NCI-H1048 (cell line): ENCODE measurements around the gene RCOR2.

Experiments
- DNase-seq: peaks from one replicate; lab custom pipeline; 2025; lab: John Stamatoyannopoulos, UW

RCOR2 gene

GRCh38 chr11:63907063-63907462 lies 9.9 kb downstream of the RCOR2 start:
- DNase-seq, result no peak

DNA sequence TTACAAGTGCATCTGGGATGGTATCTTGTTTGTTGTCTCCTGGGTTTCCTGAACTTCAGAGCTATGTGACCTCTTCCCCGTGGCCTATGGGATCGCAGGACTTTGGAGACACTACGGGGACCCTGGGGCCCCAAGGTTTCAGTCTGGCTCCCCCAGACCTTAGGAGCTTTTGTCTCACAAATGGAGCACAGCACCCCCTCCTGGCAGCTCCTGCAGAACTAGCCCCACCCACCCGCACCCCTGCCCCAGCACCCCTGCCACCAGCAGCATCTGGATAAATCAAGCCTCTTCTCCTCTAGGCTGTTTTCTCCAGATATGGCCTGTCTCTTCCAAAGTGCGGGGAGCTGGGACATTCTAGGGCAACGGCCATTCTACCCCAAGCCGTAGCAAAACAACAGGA lies 10.4 kb downstream of the RCOR2 start:
- no peak for DNase-seq

GRCh38 chr11:63906087-63906486 lies 10.9 kb downstream of the RCOR2 start:
- no peak for DNase-seq

GRCh38 chr11:63905179-63905578 lies 11.8 kb downstream of the RCOR2 start:
- DNase-seq, result no peak

GRCh38 chr11:63904743-63905142 lies 12.2 kb downstream of the RCOR2 start:
- no peak for DNase-seq

DNA sequence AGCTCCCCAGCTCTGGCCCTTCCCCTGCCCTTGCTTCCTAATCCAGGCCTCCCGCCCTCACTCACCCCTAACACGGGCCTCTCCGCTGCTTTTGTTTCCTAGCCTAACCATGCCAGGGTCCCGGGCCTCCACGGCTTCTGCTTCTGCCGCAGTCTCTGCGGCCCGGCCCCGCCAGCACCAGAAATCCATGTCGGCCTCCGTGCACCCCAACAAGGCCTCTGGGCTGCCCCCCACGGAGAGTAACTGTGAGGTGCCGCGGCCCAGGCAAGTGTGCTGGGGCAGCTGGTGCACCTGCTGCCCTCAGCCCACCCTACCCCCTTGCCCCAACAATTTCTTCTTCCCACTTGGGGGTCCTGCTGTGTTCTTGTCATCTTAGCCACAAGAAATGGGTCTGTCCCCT lies 13.1 kb downstream of the RCOR2 start:
- DNase-seq, result no peak

- DNase-seq, result no peak
Measured at GRCh38 chr11:63901660-63902059, 15.3 kb downstream of the RCOR2 start.

DNA sequence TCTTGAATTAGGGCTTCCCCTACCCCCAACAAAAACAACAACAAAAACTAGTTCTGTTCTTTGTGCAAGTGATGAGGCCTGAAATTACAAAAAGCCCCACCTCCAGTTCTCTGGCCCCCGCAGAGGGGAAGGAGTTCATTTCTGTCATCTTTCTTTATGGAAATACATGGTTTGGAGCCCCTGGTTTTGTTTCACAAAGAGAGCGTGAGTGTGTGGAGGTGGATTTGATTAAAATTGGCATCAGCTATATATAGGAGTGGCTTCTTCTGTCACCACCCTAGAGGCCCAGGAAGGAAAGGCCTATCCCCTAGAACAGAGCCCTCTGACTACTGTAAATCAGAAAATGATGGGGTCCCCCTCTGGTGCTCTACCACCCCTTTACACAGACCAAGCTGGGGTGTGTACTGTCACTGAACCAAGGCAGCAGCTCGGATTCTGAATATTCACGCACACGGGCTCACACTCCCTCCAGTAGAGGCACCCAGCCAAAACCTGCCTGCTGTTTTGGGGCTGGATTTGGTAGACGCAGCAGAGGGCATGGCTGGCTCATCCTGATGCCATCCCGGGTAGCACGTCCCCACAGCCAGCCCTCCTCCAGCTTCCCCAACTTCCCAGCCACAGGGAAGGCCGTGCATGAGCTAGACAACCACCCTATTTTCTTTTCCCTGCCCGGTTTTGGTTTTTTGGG lies 19.4 kb downstream of the RCOR2 start:
- no peak for DNase-seq

DNA sequence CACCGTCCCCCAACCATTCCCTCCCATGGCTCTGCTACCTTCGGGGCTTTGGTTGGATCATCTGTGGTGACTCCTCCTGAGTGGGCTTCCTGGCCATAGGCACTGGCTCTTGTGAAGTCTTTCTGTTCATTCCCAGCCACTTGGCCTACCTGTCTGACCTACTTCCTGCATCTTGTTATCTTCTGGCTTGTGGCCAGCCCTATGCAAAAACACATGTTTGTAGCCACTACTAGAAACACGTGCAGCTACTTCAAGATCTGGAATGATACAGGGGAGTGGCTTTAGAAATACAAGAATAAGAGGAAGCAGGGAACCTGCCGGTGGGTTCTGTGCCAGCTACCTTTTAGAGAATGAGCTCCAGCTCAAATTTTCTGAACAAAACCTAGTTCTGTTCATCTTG lies 20.9 kb downstream of the RCOR2 start:
- no peak for DNase-seq

GRCh38 chr11:63893355-63893754 lies 23.6 kb downstream of the RCOR2 start:
- DNase-seq, result no peak

DNA sequence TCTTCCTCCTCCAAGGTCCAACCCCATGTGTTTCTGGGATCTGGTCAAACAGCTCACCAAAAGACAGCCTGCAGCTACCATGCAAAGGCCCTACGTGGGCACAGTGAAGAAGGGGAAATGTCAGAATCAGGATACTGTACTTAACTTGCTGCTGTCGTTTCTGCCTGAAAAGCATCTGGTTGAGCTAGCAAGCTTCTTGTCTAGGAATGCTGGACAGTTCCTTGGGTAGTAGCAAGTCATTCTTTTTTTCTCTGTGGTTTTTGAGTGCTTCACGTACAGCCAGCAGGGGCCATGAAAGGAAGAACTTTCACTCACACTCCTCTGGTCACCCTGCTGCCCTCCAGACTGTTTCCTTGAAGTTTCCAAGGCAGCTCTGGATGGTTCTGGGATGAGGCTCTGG lies 24.7 kb downstream of the RCOR2 start:
- DNase-seq, result no peak

DNA sequence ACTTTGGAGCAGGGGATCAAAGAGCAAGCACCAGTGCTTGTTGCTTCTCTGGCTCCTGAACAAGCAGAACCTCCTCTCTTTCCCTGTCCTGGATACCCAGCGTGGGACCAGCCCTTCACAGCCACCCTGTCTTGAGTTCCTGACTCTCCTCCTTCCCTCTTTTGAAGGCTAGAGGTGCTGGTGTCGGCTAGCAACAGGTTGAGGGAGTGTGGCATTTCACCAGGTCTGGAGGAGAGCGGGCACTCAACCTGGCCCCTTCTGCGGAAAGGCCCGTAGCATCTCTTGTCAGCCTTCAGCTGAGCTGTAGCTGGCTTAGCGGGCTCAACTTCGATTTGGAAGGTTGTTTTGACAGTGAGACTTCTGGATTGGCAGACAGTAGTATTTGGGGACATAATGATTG lies 26.6 kb downstream of the RCOR2 start:
- DNase-seq, result no peak

DNA sequence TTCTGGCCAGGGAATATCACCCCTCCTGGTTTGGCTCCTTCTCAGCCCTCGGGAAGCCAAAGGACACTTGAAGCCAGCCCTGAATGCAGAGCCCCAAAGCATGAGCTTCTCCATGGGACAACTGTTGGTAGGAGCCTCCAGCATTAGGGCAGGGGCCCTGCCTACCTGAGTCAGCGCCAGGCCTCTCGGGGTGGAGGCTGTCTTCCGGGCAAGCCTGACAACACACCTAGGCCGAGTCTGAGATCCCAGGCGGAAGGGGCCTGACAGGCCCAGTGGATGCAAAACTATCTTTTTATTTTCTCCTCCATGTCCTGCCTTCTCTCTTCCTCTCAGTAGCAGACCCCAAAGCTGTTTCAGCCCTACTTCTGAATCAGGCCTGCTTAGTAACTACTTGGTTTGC lies 27.6 kb downstream of the RCOR2 start:
- DNase-seq, result no peak

DNA sequence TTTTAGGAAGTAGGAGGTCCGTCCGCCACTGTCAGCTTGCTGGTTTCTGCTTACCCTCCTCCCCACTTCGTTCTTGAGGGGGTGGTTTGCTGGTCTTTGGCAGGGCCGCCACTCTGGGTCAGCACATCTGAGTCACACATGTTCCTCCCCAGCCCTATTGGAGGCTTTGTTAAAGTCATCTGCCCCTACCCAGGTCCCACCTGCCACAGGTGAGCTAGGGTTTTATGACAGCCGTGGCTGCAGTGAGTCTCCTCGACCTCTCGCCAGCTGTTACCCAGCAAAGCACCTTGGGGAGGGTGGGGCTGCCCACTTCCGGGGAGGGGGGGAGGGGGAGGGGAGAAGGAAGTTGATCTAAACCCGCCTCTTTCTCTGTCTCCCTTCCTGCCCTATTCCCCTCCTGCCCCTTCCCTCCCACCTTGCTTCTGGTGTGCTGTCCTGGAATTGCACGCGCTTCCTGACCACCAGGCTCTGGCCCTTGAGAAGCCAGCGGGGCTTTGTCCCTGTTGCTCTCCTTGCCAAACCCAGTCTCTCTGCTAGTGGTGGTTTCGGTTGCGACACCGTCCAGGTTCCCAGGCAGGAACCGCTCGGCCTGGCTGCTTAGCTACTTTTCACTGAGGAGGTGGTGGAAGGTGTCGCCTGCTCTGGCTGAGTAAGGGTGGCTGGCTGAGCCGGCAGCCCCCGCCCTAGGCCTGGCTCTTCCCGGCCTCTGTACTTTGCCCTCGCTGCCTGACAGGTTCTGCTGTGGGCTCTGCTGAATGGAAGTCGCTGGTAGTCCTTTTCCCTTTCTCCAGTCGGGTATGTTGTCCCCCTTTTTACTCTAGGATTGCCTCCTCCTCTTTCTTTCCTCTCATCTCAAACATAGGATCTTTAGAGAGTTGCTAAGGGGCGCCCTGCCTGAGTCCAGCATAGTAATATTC lies 28.5 kb downstream of the RCOR2 start:
- no peak for DNase-seq

DNA sequence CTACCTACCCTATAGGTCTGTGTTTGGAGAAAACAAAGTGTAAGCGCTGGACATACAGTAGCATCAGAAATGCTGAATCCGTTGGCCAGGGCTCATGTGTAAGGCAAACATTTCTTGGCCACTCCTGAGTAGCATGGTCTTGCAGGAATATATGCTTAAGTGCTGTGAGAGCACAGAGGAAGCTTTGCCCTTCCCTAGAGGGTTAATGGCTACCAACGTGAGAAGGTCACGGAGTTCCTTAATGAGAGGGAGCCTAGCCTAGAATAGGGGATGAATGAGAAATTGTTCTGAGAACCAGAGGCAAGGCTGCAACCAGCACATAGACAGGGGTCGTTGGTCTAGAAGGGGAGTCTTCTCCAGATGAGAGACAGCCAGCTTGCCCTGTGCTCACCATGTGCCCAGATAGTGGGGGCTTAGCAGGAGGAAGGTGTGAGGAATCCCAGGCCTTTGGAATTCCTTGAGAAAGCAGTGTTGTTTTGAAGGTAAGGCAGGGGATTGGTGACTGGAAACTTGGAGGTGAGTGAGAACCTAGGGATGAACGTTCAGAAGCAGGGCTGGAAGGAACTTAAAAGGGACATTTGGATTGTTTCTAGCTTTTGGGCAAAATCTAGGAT lies 29.5 kb downstream of the RCOR2 start:
- DNase-seq, result no peak

- no peak for DNase-seq
Measured at GRCh38 chr11:63884196-63884932, 32.6 kb downstream of the RCOR2 start.

DNA sequence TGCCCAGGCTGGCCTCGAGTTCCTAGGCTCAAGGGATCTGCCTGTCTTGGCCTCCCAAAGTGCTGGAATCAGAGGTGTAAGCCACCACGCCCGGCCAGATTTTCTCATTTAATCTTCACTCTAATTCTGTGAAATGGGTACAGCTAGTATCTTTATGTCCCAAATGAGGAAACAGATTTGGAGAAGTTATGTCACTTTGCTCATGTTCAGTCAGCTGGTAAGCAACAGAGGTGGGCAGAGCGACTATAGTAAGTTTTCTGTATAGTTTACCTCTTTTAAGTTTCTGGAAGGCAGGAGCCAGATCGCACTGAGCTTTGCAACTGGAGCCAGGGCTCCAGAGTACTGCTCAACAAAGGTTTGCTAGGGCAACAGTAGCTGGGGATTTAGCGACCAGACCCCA lies 33.2 kb downstream of the RCOR2 start:
- no peak for DNase-seq

GRCh38 chr11:63882555-63883242 lies 34.3 kb downstream of the RCOR2 start:
- no peak for DNase-seq

DNA sequence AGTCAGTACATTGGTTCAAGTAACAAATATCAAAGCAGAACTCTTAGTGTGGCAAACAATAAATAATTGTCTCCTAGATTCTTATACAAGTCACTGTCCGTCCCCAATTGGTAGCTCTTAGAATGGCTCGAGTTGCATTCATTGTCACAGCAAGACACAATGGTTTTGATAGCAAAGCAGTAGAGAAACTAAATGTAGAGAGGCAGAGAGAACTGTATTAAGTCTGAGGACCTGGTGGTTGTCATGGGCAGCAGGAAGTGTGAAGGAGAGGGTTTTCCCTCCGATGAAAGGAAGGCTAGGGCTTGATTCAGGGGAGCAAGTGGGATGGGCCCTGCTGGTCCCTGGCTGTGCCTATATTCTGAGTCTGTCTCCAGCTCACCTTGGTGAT lies 36.6 kb downstream of the RCOR2 start:
- DNase-seq, result no peak

GRCh38 chr11:63879598-63880402 lies 37.2 kb downstream of the RCOR2 start:
- no peak for DNase-seq

DNA sequence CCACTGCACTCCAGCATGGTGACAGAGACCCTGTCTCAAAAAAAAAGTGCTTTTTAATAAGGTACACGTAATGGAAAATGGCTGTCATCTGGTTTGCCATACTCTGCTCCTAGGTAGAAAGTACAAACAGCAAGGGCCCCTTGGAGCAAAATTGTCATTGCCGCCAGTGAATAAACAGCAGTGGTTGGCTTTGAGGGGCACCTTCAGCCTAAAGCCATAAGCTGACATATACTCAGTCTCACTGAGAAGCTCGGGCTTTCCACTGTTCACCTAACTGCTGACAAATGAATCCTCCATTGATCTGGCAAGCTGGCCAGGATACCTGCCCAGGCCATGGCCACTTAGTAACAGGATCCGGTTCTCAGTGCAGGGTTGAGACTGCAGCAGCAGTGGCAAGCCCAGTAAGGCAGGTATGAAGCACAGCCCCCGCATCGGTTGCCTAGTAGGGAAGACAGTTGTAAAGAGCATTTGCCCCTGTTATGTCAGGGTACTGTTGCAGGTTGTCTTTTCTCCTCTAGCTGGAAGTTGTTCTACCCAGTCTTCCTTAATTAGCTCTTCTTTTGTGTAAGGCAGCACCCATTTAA lies 39.2 kb downstream of the RCOR2 start:
- DNase-seq, result no peak
